ENCODE results near the gene LIN7C.

The LIN7C gene

DNA sequence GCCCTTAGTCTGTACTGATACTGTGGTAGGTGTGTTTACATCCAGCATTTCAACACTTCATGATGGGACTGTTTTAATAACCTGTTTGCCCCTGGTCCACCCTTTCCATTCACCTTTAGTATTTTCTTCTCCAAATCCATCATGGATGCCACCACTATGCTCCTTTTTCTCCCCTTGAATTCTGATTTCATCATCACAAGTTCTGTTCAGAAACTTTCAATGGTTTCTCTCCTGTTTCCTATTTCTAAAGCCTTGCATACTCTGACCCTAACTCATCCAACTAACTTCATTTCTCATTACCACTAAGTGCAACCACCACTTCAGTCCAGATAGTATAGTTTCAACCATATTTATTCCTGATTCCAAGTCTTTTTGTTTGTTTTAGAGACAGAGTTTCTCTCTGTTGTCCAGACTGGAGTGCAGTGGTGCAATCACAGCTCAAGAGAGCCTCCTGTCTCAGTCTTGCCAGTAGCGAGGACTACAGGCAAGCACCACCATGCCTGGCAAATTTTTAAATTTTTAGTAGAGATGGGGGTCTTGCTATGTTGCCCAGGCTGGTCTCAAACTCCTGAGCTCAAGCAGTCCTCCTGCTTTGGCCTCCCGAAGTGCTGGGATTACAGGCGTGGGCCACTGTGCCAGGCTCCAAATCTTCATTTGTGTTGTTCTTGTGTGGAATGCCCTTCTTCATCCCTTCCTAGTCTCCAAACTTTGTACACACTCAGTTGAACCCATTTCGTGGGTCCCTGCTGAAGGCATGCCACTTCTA lies 1.2 kb upstream of the LIN7C start:
- no peak for DNase-seq (ENCODE audit: low spot score)

DNA sequence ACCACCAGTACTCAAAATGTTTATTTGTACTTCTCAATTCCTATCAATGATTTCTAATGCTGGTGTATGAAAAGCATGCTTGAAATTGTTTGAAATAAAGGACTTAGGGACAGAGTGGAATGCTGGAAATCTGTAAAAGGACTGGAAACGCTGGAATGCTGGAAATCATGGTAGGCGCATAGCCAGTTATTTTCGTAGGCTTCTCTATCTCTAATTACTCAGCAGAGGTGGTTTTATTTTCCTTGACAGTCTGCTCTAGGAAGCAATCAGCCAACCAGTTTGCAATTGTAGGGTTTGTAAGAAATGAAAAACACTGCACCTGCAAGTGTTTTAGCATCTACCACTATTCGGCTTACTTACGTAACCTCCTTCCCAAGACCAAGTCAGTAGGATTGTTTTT lies 788 bp downstream of the LIN7C start:
- no peak for DNase-seq (ENCODE audit: low spot score)

DNA sequence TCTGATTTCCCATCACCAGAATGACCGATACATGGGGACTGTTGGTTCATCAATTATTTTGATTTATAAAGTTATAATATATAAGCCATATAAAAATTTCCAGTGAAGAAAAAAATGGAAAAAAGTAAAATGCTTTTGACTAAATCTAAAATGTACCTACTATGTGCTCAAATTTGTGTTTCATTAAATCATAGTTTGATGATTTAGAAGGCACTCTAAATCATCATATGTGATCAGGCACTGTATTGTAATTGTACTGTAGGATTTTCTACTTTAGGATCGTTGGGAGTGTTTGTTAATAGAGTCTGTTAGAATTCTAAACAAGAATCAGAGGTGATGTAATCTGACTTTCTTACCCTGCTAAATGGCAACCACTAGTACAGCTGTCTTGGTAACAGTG lies 2.4 kb downstream of the LIN7C start:
- no peak for DNase-seq (ENCODE audit: low spot score)

DNA sequence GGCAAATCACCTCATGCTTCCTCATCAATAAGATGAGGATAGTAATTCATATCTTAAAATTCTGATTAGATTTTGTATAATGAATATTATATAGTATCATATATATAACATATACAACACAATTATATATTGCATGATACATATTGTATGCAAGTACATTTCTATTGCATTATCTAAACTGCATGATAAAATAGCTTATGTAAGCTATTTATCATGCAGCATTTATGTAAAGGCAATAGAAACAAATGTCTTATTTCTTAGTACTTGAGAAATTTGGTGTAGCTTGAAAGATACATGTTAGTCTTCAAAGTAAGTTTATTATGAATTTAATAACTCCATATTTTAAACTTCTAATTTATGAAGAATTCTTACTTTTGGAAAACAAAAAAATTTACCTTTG lies 5.5 kb downstream of the LIN7C start:
- no peak for DNase-seq (ENCODE audit: low spot score)

DNA sequence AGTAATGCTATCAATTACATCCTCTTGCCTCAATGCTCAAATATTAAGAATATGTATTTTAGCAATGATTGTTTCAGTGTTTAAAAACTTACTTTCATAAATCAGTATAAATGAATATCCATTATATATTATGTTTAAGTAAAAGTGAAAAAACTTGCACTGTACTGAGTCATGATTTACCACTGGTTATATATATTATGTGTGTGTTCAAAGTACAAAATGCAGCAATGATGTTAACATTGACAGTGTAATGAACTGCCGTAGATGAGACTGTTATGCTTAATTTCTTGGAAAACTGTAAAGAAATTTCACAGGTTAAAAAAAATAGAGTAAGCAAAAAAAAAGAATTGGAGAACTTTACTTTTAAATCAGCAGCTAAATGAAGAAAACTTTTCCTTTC lies 8.7 kb downstream of the LIN7C start:
- no peak for DNase-seq (ENCODE audit: low spot score)

DNA sequence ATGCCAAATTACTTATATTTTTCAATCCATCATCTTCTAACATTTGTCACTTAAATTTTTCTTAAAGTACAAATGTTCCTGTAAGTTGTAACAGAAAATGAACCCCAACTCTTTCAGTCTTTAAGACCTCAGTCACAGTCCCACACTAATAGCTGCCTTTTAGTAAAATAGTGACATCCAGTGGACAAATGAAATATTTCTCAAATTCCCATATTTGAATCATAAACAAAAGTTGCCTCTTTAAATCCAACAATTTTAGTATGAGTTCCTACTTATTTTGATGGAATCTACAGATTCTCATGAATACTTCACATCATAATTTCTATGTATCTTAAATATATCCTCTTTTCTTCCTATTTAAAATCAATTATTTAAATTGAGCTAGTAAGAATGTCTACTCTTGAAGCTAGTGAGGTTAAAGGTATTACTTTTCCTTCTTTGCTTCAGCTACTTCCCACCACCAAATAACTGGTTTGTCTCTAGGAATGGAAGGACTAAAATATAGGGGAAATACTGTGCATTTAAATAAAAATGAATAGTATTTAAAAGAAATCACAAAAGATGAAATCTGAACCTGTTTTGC lies 9.2 kb downstream of the LIN7C start:
- no peak for DNase-seq (ENCODE audit: low spot score)

DNA sequence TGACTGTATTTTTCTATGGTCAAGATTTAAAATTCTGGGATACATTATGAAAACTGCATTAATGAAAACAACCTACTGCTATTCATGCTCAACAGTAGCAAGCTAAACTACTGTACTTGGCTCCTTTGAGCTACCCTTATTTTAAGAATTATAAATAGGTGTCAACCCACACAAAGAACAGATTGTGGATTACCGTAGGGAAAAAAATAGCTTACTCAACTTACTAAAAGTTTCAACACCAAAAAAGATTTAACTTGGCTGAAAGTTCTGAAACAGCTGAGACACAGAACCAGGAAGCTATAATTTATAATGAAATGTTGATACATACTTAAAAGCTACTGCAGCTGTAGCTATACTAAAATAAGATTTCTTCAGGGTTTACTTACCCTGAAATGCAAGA lies 10.1 kb downstream of the LIN7C start:
- no peak for DNase-seq (ENCODE audit: low spot score)

DNA sequence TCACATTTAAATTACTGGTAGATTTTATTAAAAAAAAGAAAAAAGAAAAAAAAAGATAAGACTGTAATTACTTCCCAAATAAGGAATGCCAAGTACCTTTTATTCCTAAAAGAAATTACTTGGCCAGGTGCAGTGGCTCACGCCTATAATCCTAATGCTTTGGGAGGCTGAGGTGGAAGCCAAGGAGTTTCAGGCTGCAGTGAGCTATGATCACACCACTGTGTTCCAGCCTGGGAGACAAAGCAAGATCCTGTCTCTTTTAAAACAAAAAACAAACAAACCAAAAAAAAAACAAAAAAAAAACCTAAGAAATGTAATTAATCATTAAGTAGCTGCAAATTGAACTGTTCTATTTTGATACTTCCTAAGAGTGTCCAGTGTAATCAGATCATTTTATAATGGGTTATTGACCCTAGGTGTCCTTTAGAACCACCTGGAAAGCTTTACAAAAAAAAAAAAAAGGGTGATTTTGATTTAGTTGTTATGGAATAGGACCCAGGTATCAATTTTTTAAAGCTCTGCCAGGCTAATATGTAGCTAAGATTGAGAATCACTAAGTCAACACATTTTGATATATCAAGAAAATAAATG lies 10.8 kb downstream of the LIN7C start:
- no peak for DNase-seq (ENCODE audit: low spot score)

DNA sequence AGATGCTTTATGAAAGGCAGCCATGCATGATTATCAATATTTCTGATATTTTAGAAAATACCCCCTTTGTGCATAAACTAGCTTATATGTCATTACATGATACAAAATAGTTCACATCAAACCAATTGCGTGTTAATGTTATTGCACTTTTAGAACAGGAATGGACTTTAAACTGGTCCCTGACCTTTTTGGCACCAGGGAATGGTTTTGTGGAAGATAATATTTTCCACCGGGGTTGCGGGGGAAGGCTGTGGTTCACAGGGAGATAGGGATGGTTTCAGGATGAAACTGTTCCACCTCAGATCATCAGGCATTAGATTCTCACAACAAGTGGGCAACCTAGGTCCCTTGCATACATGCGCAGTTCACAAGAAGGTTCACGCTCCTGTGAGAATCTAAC lies 17.5 kb downstream of the LIN7C start:
- no peak for DNase-seq (ENCODE audit: low spot score)

DNA sequence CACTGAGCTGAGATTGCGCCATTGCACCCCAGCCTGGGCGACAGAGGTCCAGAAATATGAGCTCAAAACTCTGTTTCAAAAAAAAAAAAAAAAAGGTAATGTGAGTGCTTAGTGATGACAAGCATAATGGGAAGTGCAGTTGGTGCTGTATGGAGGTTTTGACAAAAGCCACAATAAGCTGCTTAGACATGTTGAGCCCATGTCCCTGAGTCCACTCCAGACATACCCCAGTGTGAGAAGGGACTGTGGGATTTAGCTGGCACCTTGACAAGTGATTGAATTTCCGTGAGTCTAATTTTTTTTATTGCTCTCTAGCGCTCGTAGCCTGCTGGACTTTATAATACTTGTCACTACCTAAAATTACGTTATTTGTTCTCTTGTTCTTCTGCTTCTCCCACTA lies 18.9 kb downstream of the LIN7C start:
- DNase-seq (ENCODE audit: low spot score), result no peak

DNA sequence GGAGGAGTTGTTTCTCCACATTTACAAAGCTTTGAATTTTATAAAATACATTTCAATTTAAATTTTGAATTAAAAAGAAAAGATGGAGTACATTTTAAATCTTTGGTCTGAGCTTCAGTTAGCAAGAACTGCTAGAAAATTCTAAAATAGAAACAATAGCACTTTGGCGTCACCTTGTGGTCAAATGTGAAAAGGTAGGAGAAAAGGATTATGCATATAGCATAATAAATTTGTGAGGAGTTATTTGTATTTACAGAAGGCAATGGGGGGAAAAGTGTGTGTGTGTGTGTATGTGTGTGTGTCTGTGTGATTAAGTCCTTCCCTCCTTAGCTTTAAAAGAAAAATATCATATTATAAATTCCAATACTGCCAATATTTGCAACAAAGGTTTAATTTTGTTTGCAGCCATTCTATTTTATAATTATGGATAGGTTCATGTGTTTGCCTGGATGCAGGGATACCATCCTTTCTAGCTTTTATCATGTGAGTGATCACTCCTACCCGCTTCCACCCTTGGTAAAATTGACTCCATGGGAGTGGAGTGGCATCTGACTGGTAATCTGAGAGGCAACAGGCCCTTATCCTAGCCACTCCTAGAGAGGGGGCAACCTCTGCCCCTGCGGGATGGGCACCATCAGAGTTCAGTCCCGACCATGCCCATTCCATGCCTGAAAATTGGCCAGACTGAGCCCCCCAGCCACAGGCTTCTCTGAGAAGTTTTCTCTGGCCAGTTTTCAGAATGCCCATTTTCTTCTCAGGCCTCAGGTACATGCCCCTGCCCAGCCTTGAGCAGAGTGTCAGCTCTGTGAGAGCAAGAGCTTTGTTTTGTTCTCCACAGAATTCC lies 20.4 kb downstream of the LIN7C start:
- no peak for DNase-seq (ENCODE audit: low spot score)

DNA sequence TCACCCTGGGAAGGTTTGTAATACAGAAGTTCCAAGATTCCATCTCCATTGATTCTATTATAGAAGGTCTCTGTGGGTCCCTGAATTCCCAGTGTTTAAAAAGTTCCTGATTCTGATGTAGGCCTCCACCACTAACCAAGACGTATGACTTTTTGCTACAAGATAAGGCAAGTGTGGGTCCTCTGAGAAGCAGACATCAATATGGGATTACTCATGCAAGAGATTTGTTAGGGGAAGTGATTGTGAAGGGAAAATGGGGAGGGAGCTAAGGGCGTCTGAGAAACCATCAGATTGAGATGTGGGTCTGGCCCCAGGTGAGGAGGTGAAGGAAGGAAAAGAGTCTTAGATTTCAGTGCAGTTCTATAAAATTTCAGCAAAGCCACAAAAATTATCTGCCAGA lies 23.8 kb downstream of the LIN7C start:
- DNase-seq (ENCODE audit: low spot score), result no peak

DNA sequence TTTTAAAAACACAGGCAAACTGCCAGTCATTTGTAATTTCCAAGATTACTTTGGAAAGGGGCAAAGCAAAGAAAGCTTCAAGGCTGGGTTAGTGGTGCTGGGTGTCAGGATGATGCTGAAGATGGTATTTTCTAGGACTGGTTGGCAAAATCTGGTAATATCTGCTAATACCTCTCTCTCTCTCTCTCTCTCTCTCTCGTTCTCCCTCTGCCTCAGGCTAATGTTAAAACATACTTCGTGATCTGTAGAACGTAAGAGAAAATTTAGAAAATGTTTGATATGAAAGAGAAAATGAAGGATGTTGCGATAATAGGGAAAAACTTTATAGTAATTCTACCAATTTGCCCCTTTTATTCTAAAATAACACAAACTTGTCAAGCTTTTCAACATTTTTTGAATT lies 24.6 kb downstream of the LIN7C start:
- no peak for DNase-seq (ENCODE audit: low spot score)

DNA sequence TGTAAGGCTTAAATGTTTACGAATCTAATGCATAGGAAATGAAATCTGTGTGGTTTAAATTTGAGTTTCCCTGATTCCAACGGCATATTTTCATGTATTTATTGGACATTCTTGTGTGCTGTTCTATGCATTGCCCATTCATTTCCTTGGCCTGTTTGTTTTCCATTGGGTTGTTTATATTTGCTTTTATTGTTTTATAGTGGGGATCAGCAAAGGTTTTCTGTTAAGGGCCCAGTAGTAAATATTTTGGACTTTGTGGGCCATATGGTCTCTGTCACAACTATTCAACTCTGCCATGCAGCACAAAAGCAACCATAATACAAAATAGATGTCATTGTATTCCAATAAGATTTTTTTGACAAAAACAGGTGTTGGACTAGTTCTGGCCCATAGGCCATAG lies 28.7 kb downstream of the LIN7C start:
- no peak for DNase-seq (ENCODE audit: low spot score)

DNA sequence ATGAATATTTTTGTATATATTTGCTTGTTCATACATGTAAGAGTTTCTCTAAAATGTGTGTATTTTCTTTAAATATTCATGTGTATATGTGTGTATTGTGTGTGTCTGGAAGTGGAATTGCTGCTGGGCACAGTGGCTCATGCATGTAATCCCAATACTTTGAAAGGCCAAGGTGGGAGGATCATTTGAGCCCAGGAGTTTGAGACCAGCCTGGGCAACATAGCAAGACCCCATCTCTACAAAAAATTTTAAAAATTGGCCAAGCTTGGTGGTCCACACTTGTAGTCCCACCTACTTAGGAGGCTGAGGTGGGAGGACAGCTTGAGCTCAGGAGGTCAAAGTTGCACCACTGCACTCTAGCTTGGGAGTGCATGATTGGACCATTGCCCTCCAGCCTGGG lies 29.3 kb downstream of the LIN7C start:
- DNase-seq (ENCODE audit: low spot score), result no peak

DNA sequence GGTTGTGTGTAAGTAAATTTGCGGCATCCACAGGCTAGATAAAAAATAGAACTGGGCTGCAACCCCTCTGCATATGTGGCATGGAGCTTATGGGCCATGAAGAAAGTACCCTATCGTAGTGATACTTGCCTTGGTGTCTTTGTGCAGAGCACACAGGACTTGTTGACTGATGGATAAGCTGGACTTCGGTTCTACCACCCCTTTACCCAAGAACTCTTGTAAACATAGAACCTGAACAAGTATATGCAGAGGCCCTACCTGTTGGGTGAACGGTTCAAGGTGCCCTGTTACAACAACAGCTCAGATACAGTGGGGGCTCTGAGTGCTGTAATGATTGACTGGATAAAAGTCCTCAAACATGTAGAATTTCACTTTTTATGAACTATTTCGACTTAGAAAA lies 30.9 kb downstream of the LIN7C start:
- DNase-seq (ENCODE audit: low spot score), result no peak

DNA sequence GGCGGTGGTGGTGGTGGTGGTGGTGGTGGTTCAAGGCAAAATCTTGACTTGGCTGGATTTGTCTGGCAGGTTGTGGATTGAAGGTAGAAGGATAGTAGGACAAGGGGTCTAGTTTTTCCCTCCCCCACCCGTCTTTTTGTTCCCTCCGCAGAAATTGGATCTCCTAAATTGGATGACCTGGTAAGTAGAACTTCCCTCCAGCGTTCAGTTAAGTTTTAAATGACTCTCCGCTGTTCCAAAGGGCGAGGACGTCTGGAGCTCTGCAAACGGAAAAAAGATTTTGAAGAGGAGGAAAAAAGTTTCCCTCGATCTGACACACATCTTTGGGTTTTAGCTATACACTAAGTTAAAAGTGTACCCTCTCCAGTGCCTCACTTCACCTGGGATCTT lies 33.6 kb downstream of the LIN7C start:
- no peak for DNase-seq (ENCODE audit: low spot score)

DNA sequence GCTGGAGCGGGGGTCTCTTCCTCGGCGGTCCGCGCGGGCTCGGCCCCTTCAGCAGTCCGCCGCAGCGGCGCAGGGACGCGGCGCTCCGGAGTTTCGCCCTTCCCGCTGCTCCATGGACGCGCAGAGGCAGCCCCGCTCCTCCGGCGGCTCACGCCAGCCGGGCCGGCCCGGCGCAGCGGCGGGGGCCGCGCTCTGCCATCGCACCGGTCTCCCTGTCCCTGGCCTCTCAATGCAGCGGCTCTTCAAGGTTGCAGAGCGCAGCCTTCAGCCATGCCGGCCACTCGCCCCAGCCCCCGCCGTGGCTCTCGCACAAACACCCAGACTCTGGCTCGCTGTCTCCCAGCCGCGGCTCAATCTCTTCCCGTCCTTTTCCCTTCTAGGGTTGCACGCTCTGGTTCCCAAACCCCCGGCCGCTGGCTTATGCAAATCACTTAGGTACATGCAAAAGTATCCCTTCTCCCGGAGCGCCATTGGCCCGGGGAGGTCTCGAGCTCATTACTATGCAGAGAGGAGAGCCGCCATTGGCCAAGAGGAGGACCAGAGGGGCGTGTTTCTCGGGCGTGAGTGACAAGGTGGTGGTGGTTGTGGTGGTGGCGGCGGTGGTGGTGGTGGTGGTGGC lies 34.1 kb downstream of the LIN7C start, which contains the start of gene LGR4:
Gene LGR4, minus strand, starts transcription at position 393 of the 619 bp plus-strand sequence. CDS start 488 bp downstream, outside the sequence.
- DNase-seq (ENCODE audit: low spot score), result peak; percentile 95

DNA sequence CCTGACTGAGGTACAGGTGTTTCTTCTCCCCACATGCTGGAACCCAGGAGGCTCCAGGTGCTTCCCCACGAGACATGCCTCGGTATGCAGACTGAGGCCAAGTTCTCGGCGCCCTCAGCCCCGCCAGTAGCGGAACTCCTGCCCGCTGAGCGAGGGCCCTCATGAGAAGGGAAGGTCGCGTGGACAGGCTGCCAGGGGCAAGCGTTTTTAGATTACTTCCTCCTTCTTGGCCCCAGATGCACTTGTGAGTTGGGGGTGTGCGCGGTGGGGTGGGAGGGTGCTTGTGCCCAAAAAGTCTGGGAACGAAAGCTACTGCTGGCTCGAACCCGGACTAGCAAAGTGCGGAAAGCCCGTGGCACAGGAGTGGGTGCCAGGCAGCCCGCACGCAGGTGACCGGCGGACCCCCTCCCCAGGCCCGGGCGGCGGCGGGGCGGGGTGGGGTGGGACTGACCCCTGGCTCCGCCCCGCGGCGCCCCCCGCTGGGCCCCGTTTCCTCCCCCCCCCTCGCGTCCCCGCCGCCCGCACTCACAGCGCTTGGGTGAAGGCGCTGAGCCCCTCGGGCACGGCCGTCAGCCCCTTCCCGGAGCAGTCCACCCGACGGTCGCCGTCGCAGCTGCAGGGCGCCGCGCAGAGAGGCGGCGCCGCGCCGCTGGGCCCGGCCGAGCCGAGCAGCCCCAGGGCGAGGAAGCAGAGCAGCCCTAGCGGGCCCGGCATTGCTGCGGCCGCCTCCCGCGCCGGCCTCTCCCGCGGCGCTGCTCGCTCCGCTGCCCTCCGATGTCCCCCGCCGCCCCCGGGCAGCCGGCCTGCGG lies 34.8 kb downstream of the LIN7C start:
- DNase-seq (ENCODE audit: low spot score), result peak; percentile 52

DNA sequence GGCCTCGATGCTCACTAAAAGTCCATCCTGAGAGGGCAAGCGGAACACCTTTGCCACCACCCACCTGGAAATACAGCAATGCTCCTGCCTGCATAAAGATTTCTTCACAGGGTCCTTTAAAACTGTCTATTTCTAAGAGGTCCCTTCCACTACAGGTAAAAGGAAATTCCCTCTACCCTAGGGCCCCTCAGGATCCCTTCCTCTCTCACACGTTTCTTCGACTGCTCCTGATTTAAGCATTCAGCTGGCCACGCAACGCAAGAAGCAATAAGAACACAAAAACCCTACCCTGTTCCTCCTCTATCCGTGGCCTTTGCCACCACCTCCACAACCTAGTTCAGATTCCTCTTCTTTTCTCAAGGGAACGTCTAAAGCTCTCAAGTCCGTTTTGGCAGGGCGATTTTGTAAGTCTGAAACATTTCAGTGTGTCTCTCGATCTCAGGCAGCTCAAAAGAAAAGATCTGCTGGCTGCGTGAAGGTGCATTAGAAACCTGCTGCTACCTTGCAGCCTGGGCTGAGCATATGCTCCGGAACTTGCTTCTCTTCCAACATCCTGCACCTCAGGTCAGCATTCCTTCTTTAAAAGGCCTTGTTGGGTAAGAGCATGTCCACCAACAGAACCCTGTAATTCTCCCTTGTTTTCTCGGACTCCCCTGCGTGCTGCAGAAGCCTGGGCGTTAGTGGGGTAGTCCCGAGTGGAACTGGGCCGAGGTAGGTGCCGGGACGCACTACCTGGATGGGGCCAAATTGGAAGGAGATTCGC lies 35.6 kb downstream of the LIN7C start:
- DNase-seq (ENCODE audit: low spot score), result no peak

DNA sequence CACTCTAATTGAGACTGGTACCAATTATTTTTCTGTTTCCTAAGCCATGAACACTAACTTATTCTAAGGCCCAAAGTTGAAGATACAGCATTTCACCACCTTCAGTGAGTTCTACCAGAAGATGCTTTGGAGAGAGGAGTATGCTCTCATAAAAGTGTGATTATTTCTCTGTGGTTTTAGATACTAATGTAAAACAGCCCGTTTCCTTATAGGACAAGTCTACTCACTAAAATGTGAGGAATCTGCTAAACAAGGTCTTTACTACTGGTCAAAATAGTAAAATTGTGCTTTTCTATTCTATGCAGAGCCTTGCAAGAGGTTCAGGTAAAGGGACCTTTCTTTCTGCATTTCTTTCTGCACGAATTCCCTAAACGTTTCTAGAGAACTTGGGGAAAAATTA lies 36.4 kb downstream of the LIN7C start:
- no peak for DNase-seq (ENCODE audit: low spot score)

All from HuH-7 (cell line).